ENCODE measurements around the gene HACD3.

HACD3 gene

GRCh38 chr15:65530318-65531111, at the start of gene HACD3:
TSS of gene HACD3 (plus strand) at chr15:65530463. CDS start at chr15:65530632, 169 bp downstream.
- in situ Hi-C loops (cut with MboI; ENCODE audit: low sequenced_read_pairs): no loop called here

GRCh38 chr15:65484876-65485275, 45.4 kb upstream of the HACD3 start:
- in situ Hi-C loops (cut with MboI; ENCODE audit: low sequenced_read_pairs): no loop called here

DNA sequence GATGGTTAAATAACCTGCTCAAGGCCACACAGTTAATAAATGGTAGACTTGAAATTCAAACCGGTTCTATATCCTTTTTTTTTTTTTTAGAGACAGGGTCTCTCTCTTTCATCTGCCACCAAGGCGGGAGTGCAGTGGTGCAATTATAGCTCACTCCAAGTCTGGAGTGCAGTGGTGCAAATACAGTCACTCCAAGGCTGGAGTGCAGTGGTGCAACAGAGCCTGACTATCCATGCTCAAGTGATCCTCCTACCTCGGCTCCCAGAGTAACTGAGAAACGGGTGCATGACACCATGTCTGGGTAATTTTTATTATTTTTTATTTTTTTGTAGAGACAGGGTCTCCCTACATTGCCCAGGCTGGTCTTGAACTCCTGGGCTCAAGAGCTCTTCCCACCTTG, 36.2 kb upstream of the HACD3 start:
- in situ Hi-C loops (cut with MboI; ENCODE audit: low sequenced_read_pairs): no loop called here

DNA sequence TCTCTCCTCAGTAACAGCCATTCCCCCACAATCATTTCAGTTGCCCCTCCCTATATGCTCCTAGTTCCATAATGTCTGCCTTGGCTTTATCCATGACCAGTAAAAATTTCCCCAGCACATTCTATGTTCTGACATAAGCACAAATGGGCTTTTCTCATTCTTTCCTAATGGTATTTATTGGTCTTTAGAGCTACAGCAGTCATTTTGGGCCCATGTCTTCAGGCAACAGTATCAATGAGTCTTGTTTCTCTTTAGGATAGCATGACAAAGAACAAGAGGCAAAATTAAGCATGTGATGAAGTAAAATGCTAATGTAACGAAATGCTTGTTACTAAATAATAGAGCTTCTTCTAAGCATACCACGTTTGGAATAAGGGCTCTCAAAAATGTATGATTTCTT, 20.9 kb upstream of the HACD3 start:
- in situ Hi-C loops (cut with MboI; ENCODE audit: low sequenced_read_pairs): no loop called here

- in situ Hi-C loops (cut with MboI; ENCODE audit: low sequenced_read_pairs): no loop called here
These were observed 18.1 kb upstream of the HACD3 start for GRCh38 chr15:65512189-65512588.

DNA sequence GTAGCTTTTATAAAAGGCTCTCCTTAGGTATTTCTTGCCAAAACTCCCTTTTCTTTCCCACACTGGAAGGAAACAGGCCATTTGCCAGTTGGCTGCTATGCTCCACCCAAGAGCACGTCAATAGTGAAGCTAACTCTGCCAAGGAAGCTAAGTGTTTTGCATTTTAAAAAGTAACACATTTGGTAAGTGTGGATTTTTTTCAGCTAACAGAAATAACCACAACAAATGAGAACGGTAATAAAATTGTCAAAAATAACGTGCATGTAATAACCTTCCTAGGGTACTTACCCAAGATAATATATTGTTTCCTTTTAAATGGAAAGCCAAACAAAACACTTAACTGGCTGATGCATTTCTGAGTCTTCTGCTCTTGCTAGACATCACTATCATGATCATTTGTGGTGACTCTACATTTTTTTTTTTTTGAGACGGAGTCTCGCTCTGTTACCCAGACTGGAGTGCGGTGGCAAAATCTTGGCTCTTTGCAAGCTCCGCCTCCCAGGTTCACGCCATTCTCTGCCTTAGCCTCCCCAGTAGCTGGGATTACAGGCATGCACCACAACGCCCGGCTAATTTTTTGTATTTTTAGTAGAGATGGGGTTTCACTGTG, 17.4 kb upstream of the HACD3 start:
- in situ Hi-C loops (cut with MboI; ENCODE audit: low sequenced_read_pairs): no loop called here

- in situ Hi-C loops (cut with MboI; ENCODE audit: low sequenced_read_pairs): no loop called here
These were observed 13.0 kb upstream of the HACD3 start, which contains the start of gene DPP8 for GRCh38 chr15:65516997-65517865. TSS of gene DPP8 (minus strand) at chr15:65517689. CDS start at chr15:65512553, 5,136 bp downstream.

DNA sequence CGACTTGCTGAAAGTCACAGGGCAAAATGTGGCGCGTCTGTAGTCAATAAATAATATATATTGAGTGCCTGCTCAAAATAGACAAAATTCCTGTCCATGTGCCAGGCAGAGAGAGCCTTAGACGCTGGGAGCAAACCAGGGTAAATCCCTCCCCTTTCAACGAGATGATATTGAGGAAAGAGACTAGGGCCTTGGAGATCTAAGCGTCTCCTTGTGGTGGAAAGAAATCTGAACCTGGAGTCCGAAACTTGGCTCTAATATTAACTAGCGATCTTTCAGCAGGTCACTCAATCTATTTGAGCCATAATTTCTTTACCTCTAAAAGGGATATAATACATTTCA, 12.4 kb upstream of the HACD3 start:
- in situ Hi-C loops (cut with MboI; ENCODE audit: low sequenced_read_pairs): no loop called here

DNA sequence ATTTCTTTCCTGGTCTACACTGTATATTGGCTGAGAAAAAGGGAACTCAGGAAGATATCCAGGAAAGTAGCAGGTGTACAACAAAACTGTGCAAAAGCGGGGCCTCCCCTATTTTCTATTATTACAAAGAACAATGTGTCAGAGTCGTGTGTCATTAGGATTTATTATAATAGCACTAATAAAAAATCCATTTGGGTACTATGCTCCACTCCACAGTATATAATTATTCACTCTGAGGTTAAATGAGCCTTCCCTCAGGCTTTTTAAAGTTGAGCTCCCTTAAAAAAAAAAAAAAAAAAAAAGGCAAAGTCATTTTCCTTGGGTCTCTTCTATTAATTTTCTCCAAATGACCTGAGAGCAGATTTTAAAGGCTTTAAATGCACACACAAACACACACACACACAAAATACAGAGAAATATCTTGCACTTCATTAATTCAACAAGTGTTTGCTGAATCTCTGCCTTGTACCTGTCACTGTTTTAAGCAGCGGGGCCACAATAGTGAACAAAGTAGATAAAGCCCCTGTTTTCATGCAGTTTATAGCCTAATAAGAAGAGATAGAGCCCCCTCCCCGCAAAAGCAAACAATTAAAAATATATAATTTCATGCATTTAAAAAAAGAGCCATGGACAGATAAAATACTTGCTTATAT, 11.5 kb upstream of the HACD3 start:
- in situ Hi-C loops (cut with MboI; ENCODE audit: low sequenced_read_pairs): no loop called here

DNA sequence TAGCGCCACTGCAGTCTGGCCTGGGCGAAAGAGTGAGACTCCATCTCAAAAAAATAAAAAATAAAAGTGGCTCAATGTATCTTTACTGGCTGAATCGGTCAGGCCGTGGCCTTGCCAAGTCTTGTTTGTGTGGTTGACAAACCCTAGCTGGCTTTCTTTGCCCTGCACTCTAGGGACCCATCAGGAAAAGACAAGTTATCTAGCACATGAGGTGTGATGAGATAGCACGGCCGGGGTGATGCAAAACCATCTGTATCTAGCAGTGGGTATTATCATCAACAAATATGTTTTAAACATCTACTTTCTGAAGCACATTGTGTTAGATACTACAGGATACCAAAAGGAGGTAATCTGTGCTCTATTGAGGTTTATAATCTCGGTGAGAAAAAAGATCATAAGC, 8.9 kb upstream of the HACD3 start:
- in situ Hi-C loops (cut with MboI; ENCODE audit: low sequenced_read_pairs): no loop called here

DNA sequence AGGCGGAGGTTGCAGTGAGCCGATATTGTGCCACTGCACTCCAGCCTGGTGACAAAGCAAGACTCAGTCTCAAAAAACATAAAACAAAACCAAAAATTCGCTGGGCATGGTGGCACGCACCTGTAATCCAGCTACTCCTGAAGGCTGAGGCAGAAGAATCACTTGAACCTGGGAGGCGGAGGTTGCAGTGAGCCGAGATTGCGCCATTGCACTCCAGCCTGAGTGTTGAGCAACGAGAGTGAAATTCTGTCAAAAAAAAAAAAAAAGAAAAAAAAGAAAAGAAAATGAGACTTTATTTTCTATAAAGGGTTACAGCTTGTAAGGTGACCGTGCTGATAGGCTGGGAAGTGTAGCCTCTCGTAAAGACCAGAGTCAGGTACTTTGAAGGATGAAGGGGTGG, 6.0 kb upstream of the HACD3 start:
- in situ Hi-C loops (cut with MboI; ENCODE audit: low sequenced_read_pairs): no loop called here

- in situ Hi-C loops (cut with MboI; ENCODE audit: low sequenced_read_pairs): no loop called here
These were observed 4.6 kb upstream of the HACD3 start for GRCh38 chr15:65525622-65526021.

GRCh38 chr15:65528461-65529060, 1.7 kb upstream of the HACD3 start:
- in situ Hi-C loops (cut with MboI; ENCODE audit: low sequenced_read_pairs): no loop called here

GRCh38 chr15:65529762-65530317, 423 bp upstream of the HACD3 start:
- in situ Hi-C loops (cut with MboI; ENCODE audit: low sequenced_read_pairs): no loop called here

DNA sequence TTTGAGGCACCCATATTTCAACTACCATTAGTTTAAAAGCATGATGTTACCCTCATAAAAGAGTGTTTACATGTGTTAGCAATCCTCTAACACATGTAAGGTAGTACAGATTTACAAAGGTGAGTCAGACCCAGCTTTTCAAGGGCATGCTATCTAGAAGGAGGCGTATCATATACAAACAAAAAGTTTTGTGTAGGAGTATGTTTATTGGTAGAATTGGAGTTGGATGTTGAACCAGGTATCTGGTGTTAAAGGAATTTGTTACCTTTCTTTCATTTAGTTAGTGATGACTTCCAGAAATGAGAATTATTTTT, 2.4 kb downstream of the HACD3 start:
- in situ Hi-C loops (cut with MboI; ENCODE audit: low sequenced_read_pairs): no loop called here

- in situ Hi-C loops (cut with MboI; ENCODE audit: low sequenced_read_pairs): no loop called here
These were observed 2.9 kb downstream of the HACD3 start for GRCh38 chr15:65533057-65533756.

- in situ Hi-C loops (cut with MboI; ENCODE audit: low sequenced_read_pairs): no loop called here
These were observed 4.9 kb downstream of the HACD3 start for GRCh38 chr15:65535192-65535591.

- in situ Hi-C loops (cut with MboI; ENCODE audit: low sequenced_read_pairs): no loop called here
These were observed 10.1 kb downstream of the HACD3 start for GRCh38 chr15:65540314-65540713.

- in situ Hi-C loops (cut with MboI; ENCODE audit: low sequenced_read_pairs): no loop called here
These were observed 11.1 kb downstream of the HACD3 start for GRCh38 chr15:65541231-65541820.

GRCh38 chr15:65547841-65548240, 17.6 kb downstream of the HACD3 start:
- in situ Hi-C loops (cut with MboI; ENCODE audit: low sequenced_read_pairs): no loop called here
